ENCODE results near the gene HSPA1B. TPM values are rescaled to one million over a fixed set of nuclear protein-coding genes. Genes with fewer than 3 reads are reported as not detected.

The HSPA1B gene
- total RNA-seq, result 56.2 TPM
- polyA plus RNA-seq (ENCODE audit: insufficient read depth in 1 of 8, insufficient read length in 8 of 8, low replicate concordance in 1 of 8), result 100 to 1,000 TPM in 1 of 8 donors, 10 to 100 TPM in 7; 42.7 to 101 (median 63.5) TPM
- long read RNA-seq, donor 1, transcript HSPA1B-201 (1 exons, 2,521 nt), result major isoform, 27 of 27 reads
- long read RNA-seq, donor 1, partial matches to known transcripts, result 0 of 27 reads
- long read RNA-seq, donor 1, other reads (novel, unspliced or antisense), result 0 of 27 reads
- long read RNA-seq, donor 2, transcript HSPA1B-201 (1 exons, 2,521 nt), result major isoform, 6 of 6 reads
- long read RNA-seq, donor 2, partial matches to known transcripts, result 0 of 6 reads
- long read RNA-seq, donor 2, other reads (novel, unspliced or antisense), result 0 of 6 reads
- long read RNA-seq, donor 3, transcript HSPA1B-201 (1 exons, 2,521 nt), result major isoform, 26 of 26 reads
- long read RNA-seq, donor 3, partial matches to known transcripts, result 0 of 26 reads
- long read RNA-seq, donor 3, other reads (novel, unspliced or antisense), result 0 of 26 reads
- long read RNA-seq, donor 4, transcript HSPA1B-201 (1 exons, 2,521 nt), result major isoform, 29 of 29 reads
- long read RNA-seq, donor 4, partial matches to known transcripts, result 0 of 29 reads
- long read RNA-seq, donor 4, other reads (novel, unspliced or antisense), result 0 of 29 reads
- long read RNA-seq, donor 5, transcript HSPA1B-201 (1 exons, 2,521 nt), result major isoform, 50 of 50 reads
- long read RNA-seq, donor 5, partial matches to known transcripts, result 0 of 50 reads
- long read RNA-seq, donor 5, other reads (novel, unspliced or antisense), result 0 of 50 reads
- long read RNA-seq, donor 6, transcript HSPA1B-201 (1 exons, 2,521 nt), result major isoform, 24 of 24 reads
- long read RNA-seq, donor 6, partial matches to known transcripts, result 0 of 24 reads
- long read RNA-seq, donor 6, other reads (novel, unspliced or antisense), result 0 of 24 reads
- long read RNA-seq, donor 7, transcript HSPA1B-201 (1 exons, 2,521 nt), result major isoform, 38 of 38 reads
- long read RNA-seq, donor 7, partial matches to known transcripts, result 0 of 38 reads
- long read RNA-seq, donor 7, other reads (novel, unspliced or antisense), result 0 of 38 reads
- long read RNA-seq, donor 8, transcript HSPA1B-201 (1 exons, 2,521 nt), result major isoform, 82 of 82 reads
- long read RNA-seq, donor 8, partial matches to known transcripts, result 0 of 82 reads
- long read RNA-seq, donor 8, other reads (novel, unspliced or antisense), result 0 of 82 reads
- long read RNA-seq, donor 9, transcript HSPA1B-201 (1 exons, 2,521 nt), result major isoform, 22 of 22 reads
- long read RNA-seq, donor 9, partial matches to known transcripts, result 0 of 22 reads
- long read RNA-seq, donor 9, other reads (novel, unspliced or antisense), result 0 of 22 reads
- long read RNA-seq, donor 10, transcript HSPA1B-201 (1 exons, 2,521 nt), result major isoform, 33 of 33 reads
- long read RNA-seq, donor 10, partial matches to known transcripts, result 0 of 33 reads
- long read RNA-seq, donor 10, other reads (novel, unspliced or antisense), result 0 of 33 reads
- long read RNA-seq, donor 11, transcript HSPA1B-201 (1 exons, 2,521 nt), result major isoform, 25 of 25 reads
- long read RNA-seq, donor 11, partial matches to known transcripts, result 0 of 25 reads
- long read RNA-seq, donor 11, other reads (novel, unspliced or antisense), result 0 of 25 reads

DNA sequence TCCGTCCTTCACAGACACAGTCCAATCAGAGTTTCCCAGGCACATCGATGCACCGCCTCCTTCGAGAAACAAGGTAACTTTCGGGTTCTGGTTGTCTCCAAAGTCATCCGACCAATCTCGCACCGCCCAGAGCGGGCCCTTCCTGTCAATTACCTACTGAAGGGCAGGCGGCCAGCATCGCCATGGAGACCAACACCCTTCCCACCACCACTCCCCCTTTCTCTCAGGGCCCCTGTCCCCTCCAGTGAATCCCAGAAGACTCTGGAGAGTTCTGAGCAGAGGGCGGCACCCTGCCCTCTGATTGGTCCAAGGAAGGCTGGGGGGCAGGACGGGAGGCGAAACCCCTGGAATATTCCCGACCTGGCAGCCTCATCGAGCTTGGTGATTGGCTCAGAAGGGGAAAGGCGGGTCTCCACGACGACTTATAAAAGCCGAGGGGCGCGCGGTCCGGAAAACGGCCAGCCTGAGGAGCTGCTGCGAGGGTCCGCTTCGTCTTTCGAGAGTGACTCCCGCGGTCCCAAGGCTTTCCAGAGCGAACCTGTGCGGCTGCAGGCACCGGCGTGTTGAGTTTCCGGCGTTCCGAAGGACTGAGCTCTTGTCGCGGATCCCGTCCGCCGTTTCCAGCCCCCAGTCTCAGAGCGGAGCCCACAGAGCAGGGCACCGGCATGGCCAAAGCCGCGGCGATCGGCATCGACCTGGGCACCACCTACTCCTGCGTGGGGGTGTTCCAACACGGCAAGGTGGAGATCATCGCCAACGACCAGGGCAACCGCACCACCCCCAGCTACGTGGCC, at the start of gene HSPA1B:
TSS of gene HSPA1B (plus strand) at position 453 of the 794 bp plus-strand sequence. CDS start at position 666, 213 bp downstream.
- Histone ChIP-seq H3K27me3 (ENCODE audit: control insufficient read depth, insufficient read depth, low read length) (no peaks in the 10 kb centered on the region), H3K36me3 (ENCODE audit: control insufficient read depth, insufficient read depth, low read length) (peaks cover 3% of the 10 kb centered on the region), H3K9me3 (replicated peaks; ENCODE audit: control insufficient read depth, low read depth, low read length) (no peaks in the 10 kb centered on the region), H3K4me1 (ENCODE audit: control insufficient read depth, insufficient read depth, low read length) (peaks cover 19% of the 10 kb centered on the region), H3K4me3 (ENCODE audit: low read length) (peak within 1 kb of the TSS; percentile 59), H3K27ac (ENCODE audit: low read length) (peak within 1 kb of the TSS; percentile 98)
- WGBS (ENCODE audit: insufficient coverage), result under 1% methylated on average over 40 of the region's 56 CpGs
- peak; percentile 100 for DNase-seq

DNA sequence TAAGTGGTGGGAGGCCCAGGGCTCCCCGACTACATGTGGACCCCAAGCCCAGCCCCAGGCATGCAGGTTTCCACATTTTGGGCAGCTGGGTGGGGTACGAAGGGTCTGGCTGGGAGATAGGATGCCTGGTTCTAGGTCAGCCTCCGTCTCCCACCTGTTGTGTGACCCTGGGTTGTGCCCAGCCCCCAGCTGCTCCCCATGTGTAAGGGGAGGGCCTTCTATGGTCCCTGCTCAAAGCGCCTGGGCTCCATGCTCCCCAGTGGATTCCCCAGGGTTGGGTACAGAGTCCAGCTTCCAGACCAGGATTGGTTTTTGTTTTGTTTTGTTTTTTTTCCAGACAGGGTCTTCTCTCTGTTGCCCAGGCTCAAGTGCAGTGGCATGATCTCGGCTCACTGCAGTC, 49.3 kb upstream of the HSPA1B start:
- peaks cover 58% of the 10 kb centered on the region for H3K36me3 ChIP-seq (ENCODE audit: control insufficient read depth, insufficient read depth, low read length)
- peaks cover 12% of the 10 kb centered on the region for H3K4me1 ChIP-seq (ENCODE audit: control insufficient read depth, insufficient read depth, low read length)
- H3K27me3 ChIP-seq (ENCODE audit: control insufficient read depth, insufficient read depth, low read length), result no peaks in the 10 kb centered on the region
- H3K27ac ChIP-seq (ENCODE audit: low read length), result no peak overlapping the region
- DNase-seq, result no peak
- no peaks in the 10 kb centered on the region for H3K9me3 ChIP-seq (replicated peaks; ENCODE audit: control insufficient read depth, low read depth, low read length)
- WGBS (ENCODE audit: insufficient coverage), result 89% methylated on average over 5 of the region's 5 CpGs
- H3K4me3 ChIP-seq (ENCODE audit: low read length), result no peak overlapping the region

- DNase-seq, result no peak
- H3K27me3 ChIP-seq (ENCODE audit: control insufficient read depth, insufficient read depth, low read length), result no peaks in the 10 kb centered on the region
- H3K4me1 ChIP-seq (ENCODE audit: control insufficient read depth, insufficient read depth, low read length), result peaks cover 12% of the 10 kb centered on the region
- 91% methylated on average over 31 of the region's 43 CpGs for WGBS (ENCODE audit: insufficient coverage)
- H3K36me3 ChIP-seq (ENCODE audit: control insufficient read depth, insufficient read depth, low read length), result peaks cover 67% of the 10 kb centered on the region
- no peaks in the 10 kb centered on the region for H3K9me3 ChIP-seq (replicated peaks; ENCODE audit: control insufficient read depth, low read depth, low read length)
- H3K4me3 ChIP-seq (ENCODE audit: low read length), result no peak overlapping the region
- H3K27ac ChIP-seq (ENCODE audit: low read length), result no peak overlapping the region
These were observed 48.3 kb upstream of the HSPA1B start for GRCh38 chr6:31778999-31779885.

DNA sequence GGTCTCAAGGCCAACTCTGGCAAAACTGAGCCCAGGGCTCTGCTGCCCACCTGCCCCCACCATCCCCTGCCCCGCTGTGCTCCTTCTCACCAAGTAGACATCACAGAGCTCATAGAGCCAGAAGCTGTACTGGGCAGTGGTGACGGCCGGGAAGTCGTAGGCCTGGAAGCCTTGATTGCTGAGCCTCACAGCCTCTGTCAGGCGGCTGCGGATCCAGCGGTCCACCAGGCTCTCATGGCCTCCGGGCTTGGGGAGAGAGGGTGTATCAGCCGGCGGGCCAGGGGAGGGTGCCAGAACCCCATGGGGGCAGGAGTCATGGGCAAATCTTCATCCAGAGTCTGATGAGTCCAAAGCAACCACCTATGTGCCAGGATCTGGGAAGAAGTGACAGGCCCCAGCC, 47.6 kb upstream of the HSPA1B start:
- Histone ChIP-seq H3K27me3 (ENCODE audit: control insufficient read depth, insufficient read depth, low read length) (no peaks in the 10 kb centered on the region), H3K36me3 (ENCODE audit: control insufficient read depth, insufficient read depth, low read length) (peaks cover 73% of the 10 kb centered on the region), H3K9me3 (replicated peaks; ENCODE audit: control insufficient read depth, low read depth, low read length) (no peaks in the 10 kb centered on the region), H3K4me1 (ENCODE audit: control insufficient read depth, insufficient read depth, low read length) (peaks cover 12% of the 10 kb centered on the region), H3K27ac (ENCODE audit: low read length) (no peak overlapping the region), H3K4me3 (ENCODE audit: low read length) (no peak overlapping the region)
- 88% methylated on average over 3 of the region's 10 CpGs for WGBS (ENCODE audit: insufficient coverage)
- DNase-seq, result no peak

DNA sequence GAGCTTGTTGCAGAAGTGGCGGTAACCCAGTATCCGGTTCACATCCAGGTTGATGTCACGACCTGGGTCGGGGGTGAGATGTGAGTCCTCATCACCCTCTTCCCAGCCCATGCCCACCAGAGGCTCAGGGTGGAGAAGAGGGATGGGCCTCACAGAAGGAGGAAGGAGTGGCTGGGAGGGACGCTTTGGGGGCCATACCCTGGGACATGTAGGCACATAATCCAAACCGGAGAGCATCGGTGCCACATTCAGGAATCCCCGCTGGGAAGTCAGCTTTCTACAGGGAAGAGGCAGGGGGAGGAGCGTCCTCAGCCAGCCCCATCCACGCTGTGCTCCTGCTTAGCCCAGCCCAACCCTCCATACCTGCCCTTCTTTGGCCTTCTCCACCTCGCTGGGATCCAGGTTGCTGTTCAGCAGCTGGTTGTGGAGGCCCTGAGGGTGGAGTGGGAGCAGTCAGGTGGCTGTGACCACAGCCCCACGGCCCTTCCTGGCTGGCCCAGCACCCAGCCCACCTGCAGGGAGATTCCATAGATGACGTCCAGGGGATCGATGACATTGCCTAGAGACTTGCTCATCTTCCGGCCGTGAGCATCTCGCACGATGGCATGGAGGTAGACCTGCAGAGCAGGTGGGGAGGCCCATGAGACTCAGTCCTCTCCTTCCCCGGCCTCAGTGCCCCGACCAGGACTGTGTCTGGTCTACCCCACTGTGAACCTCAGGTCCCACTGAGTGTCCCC, 46.9 kb upstream of the HSPA1B start:
- 86% methylated on average over 14 of the region's 20 CpGs for WGBS (ENCODE audit: insufficient coverage)
- DNase-seq, result no peak
- Histone ChIP-seq H3K27me3 (ENCODE audit: control insufficient read depth, insufficient read depth, low read length) (no peaks in the 10 kb centered on the region), H3K4me3 (ENCODE audit: low read length) (no peak overlapping the region), H3K27ac (ENCODE audit: low read length) (no peak overlapping the region), H3K9me3 (replicated peaks; ENCODE audit: control insufficient read depth, low read depth, low read length) (no peaks in the 10 kb centered on the region), H3K4me1 (ENCODE audit: control insufficient read depth, insufficient read depth, low read length) (peaks cover 12% of the 10 kb centered on the region), H3K36me3 (ENCODE audit: control insufficient read depth, insufficient read depth, low read length) (peaks cover 80% of the 10 kb centered on the region)

DNA sequence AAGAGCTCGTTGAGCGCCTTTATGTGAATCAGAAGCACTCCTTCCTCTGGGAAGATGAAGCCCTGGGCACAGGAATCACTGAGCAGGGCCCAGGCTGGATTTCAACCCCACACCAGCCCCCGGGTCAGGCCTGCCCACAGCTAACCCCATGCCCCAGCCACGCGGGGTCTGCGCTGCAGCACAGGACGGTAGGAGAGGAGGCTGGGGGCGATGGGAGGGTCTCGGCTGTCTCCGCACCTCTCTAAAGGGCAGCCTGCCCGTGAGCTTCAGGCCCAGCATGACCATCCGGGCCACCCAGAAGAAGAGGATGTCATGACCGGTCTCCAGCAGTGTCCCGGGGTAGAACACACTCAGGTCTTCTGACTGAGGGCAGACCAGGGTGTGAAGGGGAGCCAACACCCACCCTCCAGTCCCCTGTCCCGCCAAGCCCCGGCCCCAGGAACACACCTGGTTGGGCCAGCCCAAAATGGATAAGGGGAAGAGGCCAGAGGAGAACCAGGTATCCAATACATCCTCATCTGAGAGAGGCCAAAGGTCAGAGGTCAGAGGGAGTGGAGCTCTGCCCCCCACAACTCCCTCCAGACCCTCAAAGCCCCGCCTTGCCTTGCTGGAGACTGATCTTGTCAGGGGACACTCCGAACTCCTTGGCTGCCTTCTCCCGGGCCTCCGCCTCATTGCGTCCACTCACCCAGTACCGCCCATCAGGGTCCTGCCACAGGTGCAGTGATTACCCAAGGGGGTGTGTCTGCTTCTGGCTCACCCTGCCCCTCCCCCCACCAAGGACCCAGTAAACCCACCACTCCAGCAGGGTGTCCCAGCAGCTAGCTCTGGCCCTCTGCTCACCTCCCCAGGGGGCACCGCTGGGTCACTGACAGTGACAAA, 46.1 kb upstream of the HSPA1B start:
- WGBS (ENCODE audit: insufficient coverage), result 93% methylated on average over 20 of the region's 23 CpGs
- Histone ChIP-seq H3K4me3 (ENCODE audit: low read length) (no peak overlapping the region), H3K27ac (ENCODE audit: low read length) (no peak overlapping the region), H3K36me3 (ENCODE audit: control insufficient read depth, insufficient read depth, low read length) (peaks cover 86% of the 10 kb centered on the region), H3K9me3 (replicated peaks; ENCODE audit: control insufficient read depth, low read depth, low read length) (no peaks in the 10 kb centered on the region), H3K27me3 (ENCODE audit: control insufficient read depth, insufficient read depth, low read length) (no peaks in the 10 kb centered on the region), H3K4me1 (ENCODE audit: control insufficient read depth, insufficient read depth, low read length) (peaks cover 12% of the 10 kb centered on the region)
- no peak for DNase-seq

- 88% methylated on average over 30 of the region's 32 CpGs for WGBS (ENCODE audit: insufficient coverage)
- H3K9me3 ChIP-seq (replicated peaks; ENCODE audit: control insufficient read depth, low read depth, low read length), result no peaks in the 10 kb centered on the region
These were observed 45.2 kb upstream of the HSPA1B start for GRCh38 chr6:31782126-31782855.

More at GRCh38 chr6:31782126-31782855, 45.2 kb upstream of the HSPA1B start:
- no peak overlapping the region for H3K27ac ChIP-seq (ENCODE audit: low read length)
- no peak overlapping the region for H3K4me3 ChIP-seq (ENCODE audit: low read length)
- peaks cover 4% of the 10 kb centered on the region for H3K4me1 ChIP-seq (ENCODE audit: control insufficient read depth, insufficient read depth, low read length)
- DNase-seq, result no peak
- peaks cover 89% of the 10 kb centered on the region for H3K36me3 ChIP-seq (ENCODE audit: control insufficient read depth, insufficient read depth, low read length)
- H3K27me3 ChIP-seq (ENCODE audit: control insufficient read depth, insufficient read depth, low read length), result no peaks in the 10 kb centered on the region

All from muscle of leg (tissue), 16 donors.